Smooth muscle cell (in vitro differentiated cells): ENCODE measurements around the gene INPP5J. TPM values are rescaled to one million over a fixed set of nuclear protein-coding genes. Genes with fewer than 3 reads are reported as not detected.
"Not testable (repeated sequence)": the region's sequence is repeated elsewhere in the genome, so short reads cannot be mapped to it uniquely, and the experiment has no call there.

Source experiments
- DNase-seq: peaks from one replicate; lab custom pipeline; 2025; ENCODE audit not compliant: unreplicated experiment; lab: John Stamatoyannopoulos, UW
- H2AFZ ChIP-seq: fragments of 200-600 bp; sonication (generic); 2 replicates; pipeline ENCODE4 v1.6.0; 2016; ENCODE audit warnings: antibody characterized with exemption, low read depth, mild to moderate bottlenecking
- H3F3A ChIP-seq: fragments of 200-600 bp; sonication (generic); 2 replicates; pipeline ENCODE4 v1.6.0; 2017; ENCODE audit warnings: antibody characterized with exemption, low read depth
- H3K27ac ChIP-seq: fragments of 200-600 bp; sonication (generic); 2 replicates; pipeline ENCODE4 v1.5.1; 2016; ENCODE audit warnings: low read depth, mild to moderate bottlenecking
- H3K27me3 ChIP-seq: fragments of 200-600 bp; sonication (generic); 2 replicates; pipeline ENCODE4 v1.6.1; 2016; ENCODE audit warnings: low read depth, mild to moderate bottlenecking
- H3K36me3 ChIP-seq: fragments of 200-600 bp; sonication (generic); 2 replicates; pipeline ENCODE4 v1.5.1; 2016; ENCODE audit warnings: low read depth
- H3K4me1 ChIP-seq: fragments of 200-600 bp; sonication (generic); 2 replicates; pipeline ENCODE4 v1.5.1; 2016; ENCODE audit warnings: low read depth
- H3K4me2 ChIP-seq: fragments of 200-600 bp; sonication (generic); 2 replicates; pipeline ENCODE4 v1.6.0; 2016; ENCODE audit warnings: mild to moderate bottlenecking
- H3K4me3 ChIP-seq: fragments of 200-600 bp; sonication (generic); 2 replicates; pipeline ENCODE4 v1.5.1; 2016; ENCODE audit warnings: mild to moderate bottlenecking
- H3K79me2 ChIP-seq: fragments of 200-600 bp; sonication (generic); 2 replicates; pipeline ENCODE4 v1.6.0; 2016; ENCODE audit warnings: low read depth, mild to moderate bottlenecking
- H3K9ac ChIP-seq: fragments of 200-600 bp; sonication (generic); 2 replicates; pipeline ENCODE4 v1.6.0; 2016; ENCODE audit warnings: low read depth
- H3K9me3 ChIP-seq: fragments of 200-600 bp; sonication (generic); replicated peaks from 2 replicates; pipeline ENCODE4 v1.5.1; 2016; ENCODE audit warnings: low read depth
- H4K20me1 ChIP-seq: fragments of 200-600 bp; sonication (generic); 2 replicates; pipeline ENCODE4 v1.6.0; 2016; ENCODE audit warnings: low read depth
- CTCF ChIP-seq: fragments of 200-600 bp; sonication (generic); IDR thresholded peaks from 2 replicates; pipeline ENCODE4 v1.5.1; 2017; ENCODE audit warnings: borderline replicate concordance, mild to moderate bottlenecking, antibody characterized with exemption; ENCODE audit not compliant: insufficient read depth, poor library complexity, severe bottlenecking
- WGBS: methylation state at CpG from one replicate; pipeline ENCODE4 v1.1.7; 2016; ENCODE audit warnings: low lambda C conversion rate; 5-methylcytosine and 5-hydroxymethylcytosine counted together
- polyA plus RNA-seq: library from polyadenylated mRNA; unstranded; fragments of >200 nt; fragmentation: Nextera tagmentation; extraction: Ambion mirVana; gene quantifications from 2 replicates; pipeline ENCODE4 v1.2.1, GENCODE V29; 2016
- total RNA-seq: library from RNA; depleted of rRNA; stranded (reverse); fragments of >200 nt; gene quantifications from 2 replicates; pipeline ENCODE4 v1.2.3, GENCODE V29; 2014

The INPP5J gene
- total and polyA plus RNA-seq, 2 experiments from 2014 or later = 0.66 to 1.2 TPM

- H2AFZ ChIP-seq = no peak overlapping the region
- no peaks in the 10 kb centered on the region for H3K36me3 ChIP-seq
- H3K9ac ChIP-seq = no peak overlapping the region
- WGBS = 81% methylated on average over 6 of the region's 6 CpGs
- peaks cover 5% of the 10 kb centered on the region for H3F3A ChIP-seq
- no peak overlapping the region for H3K27ac ChIP-seq
- peaks cover 15% of the 10 kb centered on the region for H3K79me2 ChIP-seq
- H4K20me1 ChIP-seq = peaks cover 6% of the 10 kb centered on the region
- peaks cover 11% of the 10 kb centered on the region for H3K4me1 ChIP-seq
- no peak for DNase-seq
- no peak overlapping the region for H3K4me2 ChIP-seq
- H3K9me3 ChIP-seq = no peaks in the 10 kb centered on the region
- no peaks in the 10 kb centered on the region for H3K27me3 ChIP-seq
- no peak for TF ChIP-seq CTCF
- no peak overlapping the region for H3K4me3 ChIP-seq
These were observed 45.1 kb upstream of the INPP5J start for GRCh38 chr22:31077681-31078080.

- WGBS = 98% methylated on average over 2 of the region's 2 CpGs
- H3K9me3 ChIP-seq, DNase-seq, H3K4me3 ChIP-seq, H3K9ac ChIP-seq, H3K27ac ChIP-seq, H3K27me3 ChIP-seq, H3K36me3 ChIP-seq, H3K4me2 ChIP-seq, H2AFZ ChIP-seq: not testable (repeated sequence)
- Histone ChIP-seq H3K79me2 (peaks cover 23% of the 10 kb centered on the region), H3K4me1 (peaks cover 17% of the 10 kb centered on the region), H3F3A (peaks cover 12% of the 10 kb centered on the region), H4K20me1 (peaks cover 13% of the 10 kb centered on the region)
These were observed 44.4 kb upstream of the INPP5J start for GRCh38 chr22:31078389-31078788.

DNA sequence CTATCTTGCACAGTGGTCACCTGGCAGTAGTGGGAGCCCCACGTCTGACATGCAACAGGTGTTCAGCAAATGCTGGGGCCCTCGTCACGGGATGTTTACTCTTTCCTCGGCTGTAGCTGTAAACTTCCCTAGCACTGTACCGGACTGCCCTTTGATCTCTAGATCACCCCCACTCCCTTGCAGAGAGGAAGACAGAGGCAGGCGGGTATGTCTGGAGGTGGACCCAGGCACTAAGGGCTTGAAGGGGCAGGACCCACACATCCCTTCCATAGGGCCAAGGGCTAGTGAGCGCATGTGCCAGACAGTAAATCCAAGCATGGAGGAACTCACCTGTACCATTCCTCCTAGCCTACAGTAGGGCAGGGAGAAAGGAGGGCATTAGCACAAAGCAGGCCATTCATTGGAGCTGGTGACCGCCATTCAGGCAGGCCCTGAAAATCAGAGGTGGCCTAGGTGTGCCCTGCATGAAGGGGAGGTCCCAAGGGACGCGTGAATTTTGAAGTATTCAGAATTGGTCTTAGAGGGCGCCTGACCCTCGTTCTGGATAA lies 43.6 kb upstream of the INPP5J start:
- Histone ChIP-seq H3K27me3 (no peaks in the 10 kb centered on the region), H2AFZ (no peak overlapping the region), H3K4me3 (no peak overlapping the region), H3K4me1 (peaks cover 25% of the 10 kb centered on the region), H4K20me1 (peaks cover 21% of the 10 kb centered on the region), H3K9ac (no peak overlapping the region), H3K4me2 (no peak overlapping the region), H3K36me3 (no peaks in the 10 kb centered on the region), H3K9me3 (no peaks in the 10 kb centered on the region), H3F3A (peaks cover 17% of the 10 kb centered on the region), H3K27ac (no peak overlapping the region), H3K79me2 (peaks cover 30% of the 10 kb centered on the region)
- 93% methylated on average over 12 of the region's 12 CpGs for WGBS
- no peak for TF ChIP-seq CTCF
- no peak for DNase-seq

DNA sequence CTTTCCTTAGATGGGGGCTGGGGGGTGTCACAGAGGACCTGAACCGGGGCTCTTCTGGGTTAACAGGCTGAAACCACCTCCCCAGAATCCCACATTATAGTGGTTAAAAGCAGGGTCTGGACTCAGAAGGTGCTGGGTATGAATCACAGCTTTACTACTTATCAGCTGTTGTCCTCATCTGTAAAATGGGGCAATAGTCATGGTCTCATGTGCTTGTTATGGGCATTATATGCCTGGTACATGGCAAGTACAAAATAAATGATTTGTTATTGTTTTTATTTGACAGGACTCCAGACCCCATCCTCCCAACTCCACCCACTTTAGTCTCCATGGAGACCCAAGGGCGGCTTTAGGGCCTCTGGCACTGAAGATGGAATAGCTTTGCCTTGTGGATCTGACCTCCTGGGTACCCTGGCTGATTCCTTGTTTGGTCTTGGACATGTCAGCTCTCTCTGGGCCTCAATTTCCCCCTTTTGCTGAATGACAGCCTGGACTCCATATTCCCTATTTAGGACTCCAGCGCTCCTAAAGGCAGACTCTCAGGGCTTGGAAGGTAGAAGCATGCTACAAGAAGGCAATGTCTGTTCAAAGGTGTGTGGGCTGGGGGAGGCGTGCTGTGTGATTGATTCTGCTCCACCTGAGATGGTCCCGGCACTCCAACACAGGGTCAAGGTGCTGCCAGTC lies 42.5 kb upstream of the INPP5J start:
- H3K4me2 ChIP-seq = peak overlapping the region; percentile 91
- H4K20me1 ChIP-seq = peaks cover 25% of the 10 kb centered on the region
- H3K4me1 ChIP-seq = peaks cover 28% of the 10 kb centered on the region
- H3K36me3 ChIP-seq = no peaks in the 10 kb centered on the region
- TF ChIP-seq CTCF = no peak
- H2AFZ ChIP-seq = peak overlapping the region; percentile 61
- peaks cover 30% of the 10 kb centered on the region for H3K79me2 ChIP-seq
- no peak for DNase-seq
- H3K9me3 ChIP-seq = no peaks in the 10 kb centered on the region
- H3K4me3 ChIP-seq = peak overlapping the region; percentile 73
- WGBS = 51% methylated on average over 5 of the region's 5 CpGs
- H3K27me3 ChIP-seq = no peaks in the 10 kb centered on the region
- H3K9ac ChIP-seq = peak overlapping the region; percentile 95
- peak overlapping the region; percentile 90 for H3K27ac ChIP-seq
- peaks cover 17% of the 10 kb centered on the region for H3F3A ChIP-seq
